GM12878 (cell line): ENCODE measurements around the gene NEUROD6. TPM values are rescaled to one million over a fixed set of nuclear protein-coding genes. Genes with fewer than 3 reads are reported as not detected.

Experiments used
- ATAC-seq: fragments of 200-7000 bp; cut with Tn5 transposase; 3 replicates; pipeline ENCODE4 v1.9.1; 2020; ENCODE audit warnings: mild to moderate bottlenecking, moderate library complexity
- BruUV-seq: library from RNA; stranded (reverse); fragments of 400-500 nt; replicated peaks from 2 replicates; lab custom pipeline; 2021; lab: Mats Ljungman, UMichigan
- CTCF ChIA-PET: fragments of 300-600 bp; sonication (Branson Sonifier 250); formaldehyde crosslinking; extraction: SDS; loops from one replicate; lab custom pipeline; 2021; ENCODE audit warnings: inconsistent platforms; lab: Yijun Ruan, JAX
- POLR2A ChIA-PET: fragments of 350-600 bp; formaldehyde crosslinking; extraction: SDS; loops from one replicate; lab custom pipeline; 2021; ENCODE audit warnings: inconsistent platforms; lab: Charles Lee
- RAD21 ChIA-PET: fragments of 300-600 bp; sonication (Branson Sonifier 250); formaldehyde crosslinking; loops from one replicate; lab custom pipeline; 2023; ENCODE audit warnings: antibody characterized with exemption; ENCODE audit not compliant: unreplicated experiment; lab: Charles Lee
- SMC1A ChIA-PET: fragments of 300-600 bp; sonication (Branson Sonifier 250); formaldehyde crosslinking; loops from one replicate; lab custom pipeline; 2023; ENCODE audit not compliant: unreplicated experiment, uncharacterized antibody; lab: Charles Lee
- DNase-seq: peaks from one replicate; pipeline ENCODE4 v3.0.0-alpha.2; 2011; ENCODE audit warnings: low read depth, low spot score
- FAIRE-seq: peaks from 3 replicates; lab custom pipeline; 2011; peaks lifted over from hg19 to GRCh38; lab: Jason Lieb, UNC
- H2AFZ ChIP-seq: 2 replicates; pipeline ENCODE4 v1.6.0; 2011; ENCODE audit warnings: low read depth, low read length, control low read depth; ENCODE audit not compliant: control insufficient read depth
- H3K27ac ChIP-seq: 2 replicates; pipeline ENCODE4 v1.5.1; 2011; ENCODE audit warnings: control low read depth; ENCODE audit not compliant: control insufficient read depth, insufficient read depth
- H3K27me3 ChIP-seq, 2 experiments: replicated peaks in 1 of 2; 2 replicates each; pipeline versions ENCODE4 v1.6.0 to v1.6.1; 2011; ENCODE audit warnings: low read length in 1 of 2; ENCODE audit not compliant: control insufficient read depth in 2 of 2, insufficient read depth in 2 of 2
- H3K36me3 ChIP-seq, 2 experiments: 2 replicates each; pipeline ENCODE4 v1.5.1; 2011; ENCODE audit warnings: low read length in 1 of 2; ENCODE audit not compliant: control insufficient read depth in 2 of 2, insufficient read depth in 2 of 2
- H3K4me1 ChIP-seq: 2 replicates; pipeline ENCODE4 v1.6.1; 2011; ENCODE audit warnings: mild to moderate bottlenecking, low read length, moderate library complexity, mixed read lengths; ENCODE audit not compliant: control insufficient read depth, insufficient read depth
- H3K4me2 ChIP-seq: 2 replicates; pipeline ENCODE4 v1.6.0; 2011; ENCODE audit warnings: control low read depth; ENCODE audit not compliant: control insufficient read depth, insufficient read depth
- H3K4me3 ChIP-seq: fragments of 200-600 bp; sonication (generic); 2 replicates; pipeline ENCODE4 v1.5.1; 2016
- H3K79me2 ChIP-seq: 2 replicates; pipeline ENCODE4 v1.6.0; 2011; ENCODE audit warnings: low read length; ENCODE audit not compliant: control insufficient read depth, insufficient read depth
- H3K9ac ChIP-seq: 2 replicates; pipeline ENCODE4 v1.8.0; 2011; ENCODE audit warnings: low read length, control low read depth, mixed read lengths; ENCODE audit not compliant: control insufficient read depth, insufficient read depth
- H3K9me3 ChIP-seq: replicated peaks from 3 replicates; pipeline ENCODE4 v1.5.1; 2011; ENCODE audit warnings: mild to moderate bottlenecking, low read length; ENCODE audit not compliant: control insufficient read depth, insufficient read depth
- H4K20me1 ChIP-seq: 2 replicates; pipeline ENCODE4 v1.6.0; 2011; ENCODE audit not compliant: control insufficient read depth, insufficient read depth
- ATF7 ChIP-seq: fragments of 450-650 bp; IDR thresholded peaks from 2 replicates; pipeline ENCODE4 v1.6.1; 2016; ENCODE audit warnings: low read depth, mild to moderate bottlenecking
- BACH1 ChIP-seq: fragments of 450-650 bp; IDR thresholded peaks from 2 replicates; pipeline ENCODE4 v1.6.1; 2017; ENCODE audit warnings: mild to moderate bottlenecking, borderline replicate concordance
- HCFC1 ChIP-seq: fragments of 150-350 bp; IDR thresholded peaks from 2 replicates; pipeline ENCODE4 v1.6.1; 2014; ENCODE audit warnings: low read length
- MEF2A ChIP-seq: IDR thresholded peaks from 2 replicates; pipeline ENCODE4 v1.6.1; 2011; ENCODE audit warnings: low read depth, mild to moderate bottlenecking, low read length, moderate library complexity; ENCODE audit not compliant: insufficient read depth
- NR2C1 ChIP-seq: fragments of 450-650 bp; IDR thresholded peaks from 2 replicates; pipeline ENCODE4 v1.6.1; 2017; ENCODE audit warnings: antibody characterized with exemption, mild to moderate bottlenecking, moderate library complexity
- PAX5 ChIP-seq: IDR thresholded peaks from 2 replicates; pipeline ENCODE4 v1.6.1; 2011; ENCODE audit warnings: low read depth, low read length, borderline replicate concordance
- RELB ChIP-seq: fragments of 450-650 bp; IDR thresholded peaks from 2 replicates; pipeline ENCODE4 v1.6.1; 2017; ENCODE audit warnings: low read depth, mild to moderate bottlenecking, moderate library complexity
- SMAD1 ChIP-seq: fragments of 450-650 bp; IDR thresholded peaks from 2 replicates; pipeline ENCODE4 v1.6.1; 2018; ENCODE audit warnings: mild to moderate bottlenecking, low read depth; ENCODE audit not compliant: partially characterized antibody
- SRF ChIP-seq, 2 experiments: IDR thresholded peaks; 2 replicates each; pipeline ENCODE4 v1.6.1; 2011; ENCODE audit warnings: low read depth in 2 of 2, low read length in 2 of 2, mild to moderate bottlenecking in 1 of 2, moderate library complexity in 1 of 2
- ZBTB4 ChIP-seq: fragments of 450-650 bp; formaldehyde crosslinking; IDR thresholded peaks from 2 replicates; pipeline ENCODE4 v1.4.0; 2022; ENCODE audit warnings: mild to moderate bottlenecking, moderate library complexity
- ZSCAN29 ChIP-seq: fragments of 450-650 bp; IDR thresholded peaks from 2 replicates; pipeline ENCODE4 v1.6.1; 2017; ENCODE audit warnings: mild to moderate bottlenecking, moderate library complexity
- WGBS: methylation state at CpG from one replicate; pipeline ENCODE4 v1.1.6; 2016; ENCODE audit warnings: low lambda C conversion rate; ENCODE audit not compliant: insufficient replicate concordance, insufficient coverage; ENCODE audit errors: missing lambda C conversion rate; 5-methylcytosine and 5-hydroxymethylcytosine counted together
- in situ Hi-C: fragments of 300-500 bp; cut with MboI; formaldehyde crosslinking; loops from 9 replicates; pipeline ENCODE4 v1.14.3; 2018; ENCODE audit warnings: mixed read lengths
- intact Hi-C: fragments of 100-400 bp; cut with micrococcal nuclease; formaldehyde crosslinking; loops from one replicate; pipeline ENCODE4 v1.14.2; 2022; ENCODE audit not compliant: unreplicated experiment
- polyA plus RNA-seq, 11 experiments: library from polyadenylated mRNA; depleted of rRNA in 4 of 11; unstranded in 6 of 11; stranded (reverse) in 5 of 11; fragments of >200 nt; fragmentation: Nextera tagmentation in 4 of 11; fragmentation: Illumina TruSeq in 1 of 11; extraction: Ambion mirVana in 4 of 11; extraction: Trizol in 1 of 11; gene quantifications; 1 replicate in 1 of 11; 2 replicates in 10 of 11; pipeline versions ENCODE4 v1.2.1 to v1.2.3, GENCODE V29; 2011 to 2016; ENCODE audit warnings: inconsistent platforms in 2 of 11, missing spikeins in 2 of 11, low read depth in 1 of 11
- total RNA-seq, 4 experiments: library from RNA; depleted of rRNA in 3 of 4; stranded (reverse); fragments of >200 nt in 3 of 4; fragmentation: Illumina TruSeq in 1 of 4; extraction: Trizol in 1 of 4; gene quantifications; 2 replicates each; pipeline versions ENCODE4 v1.2.1 to v1.2.3, GENCODE V29; 2013 to 2021
- TF ChIP-seq, protein P1 (sequence below): IDR thresholded peaks from 2 replicates; pipeline ENCODE4 v1.6.1; 2012; ENCODE audit warnings: improper control_type of control experiment, low read depth, low read length; ENCODE audit not compliant: insufficient replicate concordance
- TF ChIP-seq, protein P2 (sequence below): IDR thresholded peaks from 2 replicates; pipeline ENCODE4 v1.6.1; 2012; ENCODE audit warnings: low read depth, low read length, improper control_type of control experiment

Gene NEUROD6
- total and polyA plus RNA-seq, 10 of the 15 experiments (the other 5 are each of a cell fraction or from before 2014, with no cell fraction given) = not detected

- Histone ChIP-seq H3K4me1 (no peaks in the 10 kb centered on the region), H3K79me2 (no peaks in the 10 kb centered on the region), H3K9ac (no peak overlapping the region), H3K9me3 (no peaks in the 10 kb centered on the region), H3K36me3 (no peaks in the 10 kb centered on the region), H3K27ac (no peak overlapping the region), H2AFZ (no peak overlapping the region), H3K4me2 (no peak overlapping the region), H4K20me1 (no peaks in the 10 kb centered on the region), H3K4me3 (no peak overlapping the region), H3K27me3 (0 out of 4 replicates have a peak, but pooled peaks cover 0 to 1% of the 10 kb centered on the region in 2 experiments)
- ChIA-PET RAD21 (no interaction called here), SMC1A (no interaction called here), CTCF (interaction anchor here (0.8 to 1.6 kb wide), 2 partner anchors 79 to 229 kb away, joined by 3 read pairs; no protein-coding TSS in a partner anchor), POLR2A (no interaction called here)
- BruUV-seq = no TSS peak
- no peak for FAIRE-seq
- no peak for DNase-seq
- in situ Hi-C loops (no loop called here), intact Hi-C loops (no loop called here)
- ATAC-seq = no peak
- WGBS = 0% methylated on average over 3 of the region's 3 CpGs
- TF ChIP-seq PAX5 (no peak), RELB (no peak), SRF (IDR thresholded peaks at IDR 0.05; ENCODE audit: low read depth in 2 of 2, low read length in 2 of 2) (no peak), BACH1 (no peak), SMAD1 (no peak), ZSCAN29 (no peak), ATF7 (no peak), ZBTB4 (CRISPR knock-in tag) (no peak), MEF2A (no peak), HCFC1 (no peak), NR2C1 (no peak)
- TF ChIP-seq, protein P1, sequence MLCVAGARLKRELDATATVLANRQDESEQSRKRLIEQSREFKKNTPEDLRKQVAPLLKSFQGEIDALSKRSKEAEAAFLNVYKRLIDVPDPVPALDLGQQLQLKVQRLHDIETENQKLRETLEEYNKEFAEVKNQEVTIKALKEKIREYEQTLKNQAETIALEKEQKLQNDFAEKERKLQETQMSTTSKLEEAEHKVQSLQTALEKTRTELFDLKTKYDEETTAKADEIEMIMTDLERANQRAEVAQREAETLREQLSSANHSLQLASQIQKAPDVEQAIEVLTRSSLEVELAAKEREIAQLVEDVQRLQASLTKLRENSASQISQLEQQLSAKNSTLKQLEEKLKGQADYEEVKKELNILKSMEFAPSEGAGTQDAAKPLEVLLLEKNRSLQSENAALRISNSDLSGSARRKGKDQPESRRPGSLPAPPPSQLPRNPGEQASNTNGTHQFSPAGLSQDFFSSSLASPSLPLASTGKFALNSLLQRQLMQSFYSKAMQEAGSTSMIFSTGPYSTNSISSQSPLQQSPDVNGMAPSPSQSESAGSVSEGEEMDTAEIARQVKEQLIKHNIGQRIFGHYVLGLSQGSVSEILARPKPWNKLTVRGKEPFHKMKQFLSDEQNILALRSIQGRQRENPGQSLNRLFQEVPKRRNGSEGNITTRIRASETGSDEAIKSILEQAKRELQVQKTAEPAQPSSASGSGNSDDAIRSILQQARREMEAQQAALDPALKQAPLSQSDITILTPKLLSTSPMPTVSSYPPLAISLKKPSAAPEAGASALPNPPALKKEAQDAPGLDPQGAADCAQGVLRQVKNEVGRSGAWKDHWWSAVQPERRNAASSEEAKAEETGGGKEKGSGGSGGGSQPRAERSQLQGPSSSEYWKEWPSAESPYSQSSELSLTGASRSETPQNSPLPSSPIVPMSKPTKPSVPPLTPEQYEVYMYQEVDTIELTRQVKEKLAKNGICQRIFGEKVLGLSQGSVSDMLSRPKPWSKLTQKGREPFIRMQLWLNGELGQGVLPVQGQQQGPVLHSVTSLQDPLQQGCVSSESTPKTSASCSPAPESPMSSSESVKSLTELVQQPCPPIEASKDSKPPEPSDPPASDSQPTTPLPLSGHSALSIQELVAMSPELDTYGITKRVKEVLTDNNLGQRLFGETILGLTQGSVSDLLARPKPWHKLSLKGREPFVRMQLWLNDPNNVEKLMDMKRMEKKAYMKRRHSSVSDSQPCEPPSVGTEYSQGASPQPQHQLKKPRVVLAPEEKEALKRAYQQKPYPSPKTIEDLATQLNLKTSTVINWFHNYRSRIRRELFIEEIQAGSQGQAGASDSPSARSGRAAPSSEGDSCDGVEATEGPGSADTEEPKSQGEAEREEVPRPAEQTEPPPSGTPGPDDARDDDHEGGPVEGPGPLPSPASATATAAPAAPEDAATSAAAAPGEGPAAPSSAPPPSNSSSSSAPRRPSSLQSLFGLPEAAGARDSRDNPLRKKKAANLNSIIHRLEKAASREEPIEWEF = no peak
- TF ChIP-seq, protein P2, sequence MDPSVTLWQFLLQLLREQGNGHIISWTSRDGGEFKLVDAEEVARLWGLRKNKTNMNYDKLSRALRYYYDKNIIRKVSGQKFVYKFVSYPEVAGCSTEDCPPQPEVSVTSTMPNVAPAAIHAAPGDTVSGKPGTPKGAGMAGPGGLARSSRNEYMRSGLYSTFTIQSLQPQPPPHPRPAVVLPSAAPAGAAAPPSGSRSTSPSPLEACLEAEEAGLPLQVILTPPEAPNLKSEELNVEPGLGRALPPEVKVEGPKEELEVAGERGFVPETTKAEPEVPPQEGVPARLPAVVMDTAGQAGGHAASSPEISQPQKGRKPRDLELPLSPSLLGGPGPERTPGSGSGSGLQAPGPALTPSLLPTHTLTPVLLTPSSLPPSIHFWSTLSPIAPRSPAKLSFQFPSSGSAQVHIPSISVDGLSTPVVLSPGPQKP = no peak
Observed at GRCh38 chr7:31363496-31363895, 23.0 kb upstream of the NEUROD6 start.
